GM19397 (cell line): ENCODE measurements around the gene ZPLD1.

Source experiments
- ATAC-seq: cut with Tn5 transposase; IDR thresholded peaks from one replicate; pipeline ENCODE4 v1.9.1; 2021; ENCODE audit warnings: mild to moderate bottlenecking, moderate library complexity; ENCODE audit not compliant: unreplicated experiment

ZPLD1 gene

DNA sequence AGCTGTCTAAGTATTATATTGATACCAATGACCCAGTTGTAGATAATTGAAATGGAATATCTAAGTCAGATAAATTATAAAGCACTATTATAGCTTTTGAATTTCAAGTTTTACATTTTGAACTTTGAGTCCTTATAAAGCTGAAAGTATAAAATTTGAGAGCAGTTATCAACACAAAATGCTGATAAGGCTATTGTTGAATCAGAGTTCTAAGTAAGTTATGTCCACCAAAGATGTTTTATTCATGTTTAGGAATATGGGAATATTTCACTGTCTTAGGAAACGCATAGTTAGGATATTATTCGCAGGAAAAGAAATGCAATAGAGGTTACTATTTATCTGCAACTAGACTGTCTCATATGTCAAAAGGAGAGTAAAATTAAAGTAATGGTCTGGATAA lies 29.4 kb downstream of the ZPLD1 start:
- no peak for ATAC-seq

DNA sequence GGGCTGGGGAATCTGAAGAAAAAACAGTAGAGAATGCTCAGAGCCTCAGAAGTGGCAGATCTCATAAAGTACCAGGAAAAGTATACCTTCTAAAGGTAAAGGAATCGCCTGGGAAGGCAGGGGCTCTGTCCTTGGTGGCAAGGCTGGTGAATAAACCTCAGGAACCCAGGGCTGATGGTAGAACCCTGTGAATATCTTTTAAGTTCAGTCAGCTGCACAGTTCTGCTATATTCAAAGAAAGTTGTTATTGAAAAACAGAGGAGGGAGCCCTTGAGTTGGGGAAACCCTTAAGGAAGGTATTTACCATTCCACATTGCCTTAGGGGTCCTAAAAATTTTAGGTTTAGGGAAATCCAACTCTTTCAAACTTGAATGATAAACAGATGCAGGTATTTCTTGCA lies 31.2 kb downstream of the ZPLD1 start:
- ATAC-seq = no peak

DNA sequence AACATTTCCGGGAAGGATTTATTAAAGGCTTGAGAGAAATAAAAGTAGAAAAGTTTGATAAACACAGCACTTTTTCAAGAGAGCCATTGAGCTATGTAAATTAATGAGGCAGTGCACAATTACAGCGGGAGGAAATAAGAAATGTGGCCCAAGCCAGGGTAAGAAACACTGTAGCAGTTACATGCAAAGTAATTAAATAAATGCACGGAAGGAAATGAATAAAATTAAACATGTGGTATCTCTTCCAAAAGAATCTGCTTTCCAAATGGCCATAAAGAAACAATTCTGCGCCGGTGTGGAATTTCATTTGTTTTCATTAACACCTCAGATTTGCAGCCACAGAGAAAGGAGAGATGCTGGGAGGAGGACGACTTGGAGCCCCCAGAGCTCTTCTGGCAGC lies 35.3 kb downstream of the ZPLD1 start:
- no peak for ATAC-seq

DNA sequence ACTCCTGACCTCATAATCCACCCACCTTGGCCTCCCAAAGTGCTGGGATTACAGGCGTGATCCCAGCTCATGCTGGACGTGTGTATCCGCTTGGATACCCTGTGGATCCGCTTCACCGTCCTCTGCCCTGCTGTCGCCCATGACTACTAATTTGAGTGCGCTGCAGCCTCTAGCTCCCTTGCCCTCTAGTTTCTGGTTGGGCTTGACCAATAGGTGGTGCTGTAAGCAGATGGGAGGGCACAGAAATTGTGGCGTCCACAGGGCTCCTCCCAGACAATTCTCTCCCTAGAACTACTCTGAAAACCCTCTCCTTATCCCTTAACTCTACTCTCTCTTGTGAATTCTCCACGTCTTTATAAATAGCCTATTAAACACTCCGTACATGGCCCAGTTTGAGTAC lies 36.2 kb downstream of the ZPLD1 start:
- no peak for ATAC-seq

DNA sequence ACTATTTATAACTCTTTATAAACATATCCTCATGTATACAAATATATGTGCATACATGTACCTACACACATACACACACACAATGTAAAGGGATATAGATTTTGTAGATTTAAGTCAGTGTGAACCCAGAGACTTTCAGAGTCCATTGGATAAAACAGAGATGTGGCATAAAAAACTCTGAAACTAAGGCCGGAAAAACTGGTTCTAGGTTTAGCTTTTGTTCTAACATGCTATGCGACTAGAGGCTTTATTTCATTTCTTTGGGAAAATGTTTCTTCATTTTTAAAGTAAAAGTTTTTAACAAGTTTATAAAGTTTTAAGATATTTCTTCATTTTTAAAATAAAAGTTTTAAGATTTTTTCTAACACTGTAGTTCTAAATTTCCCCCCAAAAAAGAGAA lies 36.7 kb downstream of the ZPLD1 start:
- ATAC-seq = no peak

DNA sequence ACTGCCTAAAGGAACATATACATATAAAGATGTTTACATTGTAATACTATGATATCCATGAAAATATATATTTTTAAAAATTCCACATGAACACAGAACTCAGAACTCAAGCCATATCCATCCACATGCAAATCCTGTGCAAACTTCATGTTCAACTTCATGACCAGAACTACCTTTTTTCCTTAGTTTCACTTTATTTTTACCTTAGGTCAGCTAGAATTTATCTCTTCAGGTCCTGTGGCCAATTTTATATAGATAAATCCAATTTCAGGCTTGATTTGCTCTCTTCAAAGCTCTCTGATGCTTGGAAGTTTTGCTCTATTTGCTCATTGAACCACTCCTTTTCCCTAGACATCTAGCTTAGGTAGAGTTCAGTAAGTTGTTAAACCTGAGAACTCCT lies 38.8 kb downstream of the ZPLD1 start:
- no peak for ATAC-seq

DNA sequence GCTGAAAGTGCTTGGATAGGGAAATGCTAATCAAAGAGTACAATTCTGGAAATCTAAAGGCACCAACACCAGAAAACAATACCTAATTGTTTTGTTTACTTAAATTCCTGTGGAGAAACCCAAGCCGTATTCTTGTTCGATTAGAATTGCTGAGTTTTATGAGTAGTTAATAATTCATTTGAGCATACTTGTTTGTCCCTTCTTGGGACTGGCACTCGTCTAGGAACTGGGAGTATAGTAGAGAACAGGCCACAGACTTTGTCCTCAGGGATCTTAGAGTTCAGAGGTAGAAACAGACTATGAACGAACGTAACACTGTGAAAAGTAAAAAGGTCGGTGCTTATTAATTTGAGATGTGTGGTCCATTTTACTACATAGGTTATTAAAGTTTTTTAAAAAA lies 39.4 kb downstream of the ZPLD1 start:
- no peak for ATAC-seq

DNA sequence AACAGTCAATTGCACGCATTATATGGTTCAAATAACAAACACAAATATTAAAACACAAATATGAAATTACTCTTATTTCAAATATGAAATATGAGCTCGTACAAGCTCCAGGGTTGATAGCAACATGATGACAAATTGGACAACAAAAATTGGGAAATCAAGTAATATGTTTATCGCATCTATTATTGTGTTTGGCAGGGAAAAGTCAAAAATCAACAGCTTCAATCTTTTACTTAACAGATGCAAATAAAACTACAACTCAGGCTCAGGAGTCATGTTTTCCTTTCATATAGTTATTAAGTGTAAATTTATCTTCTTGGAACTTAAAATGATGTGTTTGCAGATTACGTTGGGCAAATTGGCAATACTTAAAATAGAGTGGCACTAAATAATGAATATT lies 41.4 kb downstream of the ZPLD1 start:
- ATAC-seq = no peak

DNA sequence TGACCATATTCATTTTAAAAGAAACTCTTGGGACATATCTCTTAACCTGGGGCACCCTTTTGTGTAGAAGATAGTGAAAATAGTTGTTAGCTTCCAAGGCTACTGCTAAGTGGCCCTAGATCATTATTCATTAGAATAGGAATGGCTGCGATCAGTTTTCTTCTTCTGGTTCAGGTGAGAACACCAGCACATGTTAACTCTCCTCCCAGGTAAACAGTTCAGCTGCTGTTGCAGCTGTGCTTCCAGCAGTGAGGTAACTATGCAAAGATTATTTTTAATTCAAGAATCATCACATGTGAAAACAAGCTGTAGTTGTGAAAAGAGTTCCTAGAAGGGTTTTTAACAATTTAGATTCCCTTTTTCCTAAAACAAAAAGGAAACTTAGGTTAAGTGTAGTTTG lies 43.3 kb downstream of the ZPLD1 start:
- no peak for ATAC-seq

DNA sequence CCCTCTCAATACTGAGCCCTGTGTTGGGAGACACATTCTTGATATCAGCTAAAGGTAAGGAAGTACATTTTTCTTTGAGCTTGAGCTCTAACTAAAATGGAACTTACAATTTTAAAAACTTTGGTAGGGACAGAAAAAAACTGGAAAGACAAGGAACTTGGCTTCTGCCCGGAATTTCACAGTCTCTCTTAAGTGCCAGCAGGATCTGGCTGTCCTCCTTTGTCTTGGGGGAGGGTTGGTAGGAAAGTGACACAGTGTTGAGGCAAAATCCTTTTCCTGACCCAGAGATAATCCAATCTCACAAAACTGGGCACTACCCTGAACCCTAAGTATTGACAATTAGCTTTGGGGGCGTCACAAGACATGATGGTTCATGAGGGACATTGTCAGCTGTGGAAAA lies 45.3 kb downstream of the ZPLD1 start:
- no peak for ATAC-seq

DNA sequence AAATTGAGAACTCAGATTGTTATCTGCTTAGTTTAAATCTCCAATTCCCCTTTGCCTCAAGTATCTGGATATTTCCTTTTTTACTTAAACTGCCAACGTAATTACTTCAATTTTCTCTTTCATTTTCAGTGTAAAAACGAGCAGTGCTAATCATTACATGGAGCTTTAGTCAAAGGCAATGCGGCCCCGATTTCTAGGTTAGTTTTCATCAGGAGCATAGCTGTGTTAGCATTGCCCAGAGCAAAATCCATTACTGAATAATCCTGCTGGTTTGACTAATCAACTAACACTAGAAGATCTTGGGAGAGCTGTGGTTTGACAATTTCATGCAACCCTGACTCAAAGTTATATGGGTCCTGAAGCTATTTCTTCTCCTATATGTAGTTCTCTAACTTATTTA lies 46.2 kb downstream of the ZPLD1 start:
- ATAC-seq = no peak

DNA sequence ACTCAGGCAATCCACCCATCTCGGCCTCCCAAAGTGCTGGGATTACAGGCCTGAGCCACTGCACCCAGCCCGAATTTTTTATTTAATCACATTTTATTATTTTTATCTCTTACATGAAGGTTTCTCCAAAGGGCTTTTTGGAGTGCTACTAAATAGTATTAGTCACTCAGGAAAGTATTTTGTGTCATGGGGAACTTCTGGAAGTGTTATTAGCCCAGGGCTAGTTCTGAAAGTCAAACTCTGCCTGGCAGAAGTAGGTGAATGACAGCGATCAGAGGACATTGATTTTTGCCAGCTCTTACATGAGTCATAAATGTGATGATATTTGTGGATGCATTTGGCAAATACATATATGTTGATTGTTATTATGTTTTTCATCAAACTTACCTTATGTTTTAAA lies 48.7 kb downstream of the ZPLD1 start:
- ATAC-seq = no peak

DNA sequence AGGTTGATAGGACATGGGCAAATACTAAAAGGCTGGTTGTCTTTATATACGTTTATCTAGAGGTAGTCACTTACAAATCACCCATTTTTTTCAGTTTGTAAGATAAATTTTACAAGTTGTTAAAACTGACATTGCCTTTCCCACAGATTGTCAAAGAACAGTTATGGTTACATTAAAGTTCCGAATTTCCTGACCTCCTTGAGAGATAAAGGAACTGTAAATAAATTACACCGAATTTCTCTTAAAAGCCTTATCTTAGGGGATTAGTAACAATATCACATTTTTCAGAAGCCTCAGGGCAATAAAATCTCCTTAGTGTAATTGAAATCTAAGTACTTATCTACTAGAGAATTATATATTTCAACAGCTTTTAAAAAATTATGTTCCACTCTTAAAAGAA lies 49.5 kb downstream of the ZPLD1 start:
- no peak for ATAC-seq

DNA sequence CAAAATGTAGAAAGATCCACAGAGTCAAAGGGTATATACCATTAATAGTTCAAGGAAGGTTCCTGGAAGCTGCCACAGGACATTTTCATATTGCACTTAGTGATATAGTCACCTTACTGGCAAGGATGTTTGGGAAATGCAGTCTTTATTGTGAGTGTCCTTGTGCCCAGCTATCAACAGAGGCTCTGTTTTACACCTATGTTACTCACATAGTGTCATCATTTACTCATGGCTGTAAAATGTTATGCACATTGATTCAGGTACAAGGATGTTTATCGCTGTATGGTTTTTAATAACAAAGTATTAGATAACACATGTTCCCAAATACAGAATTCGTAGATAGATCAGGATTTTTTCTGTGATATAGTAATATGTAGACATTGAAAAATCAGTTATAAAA lies 50.9 kb downstream of the ZPLD1 start:
- no peak for ATAC-seq

DNA sequence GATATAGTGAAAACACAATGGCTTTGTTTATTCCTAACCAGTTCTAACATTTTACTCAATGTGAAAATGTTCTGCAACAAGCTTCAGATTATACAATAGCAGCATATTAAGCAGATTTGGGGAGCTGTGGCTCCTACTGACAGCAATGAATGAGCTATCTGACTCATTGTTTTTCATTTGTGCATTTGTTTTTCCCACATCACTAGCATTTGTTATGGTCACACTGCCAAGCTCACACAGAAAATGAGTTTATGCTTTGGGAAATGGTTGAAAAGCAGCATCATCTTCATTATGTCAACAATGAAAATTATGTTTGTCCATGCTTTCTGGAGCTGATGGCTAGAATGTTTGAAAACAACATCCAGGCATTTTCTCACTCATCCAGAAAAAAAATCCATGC lies 53.5 kb downstream of the ZPLD1 start:
- ATAC-seq = no peak

DNA sequence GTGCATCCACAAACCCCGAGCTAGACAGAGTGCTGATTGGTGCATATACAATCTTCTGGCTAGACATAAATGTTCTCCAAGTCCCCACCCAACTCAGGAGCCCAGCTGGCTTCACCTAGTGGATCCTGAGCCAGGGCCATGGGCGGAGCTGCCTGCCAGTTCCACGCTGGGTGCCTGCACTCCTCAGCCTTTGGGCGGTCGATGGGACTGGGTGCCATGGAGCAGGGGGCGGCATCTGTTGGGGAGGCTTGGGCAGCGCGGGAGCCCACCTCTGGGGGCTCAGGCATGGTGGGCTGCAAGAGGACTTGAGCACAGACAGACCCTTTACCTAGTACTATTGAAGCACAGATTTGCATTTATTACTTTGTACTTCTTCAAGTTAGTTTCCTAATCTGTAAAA lies 57.5 kb downstream of the ZPLD1 start:
- no peak for ATAC-seq

DNA sequence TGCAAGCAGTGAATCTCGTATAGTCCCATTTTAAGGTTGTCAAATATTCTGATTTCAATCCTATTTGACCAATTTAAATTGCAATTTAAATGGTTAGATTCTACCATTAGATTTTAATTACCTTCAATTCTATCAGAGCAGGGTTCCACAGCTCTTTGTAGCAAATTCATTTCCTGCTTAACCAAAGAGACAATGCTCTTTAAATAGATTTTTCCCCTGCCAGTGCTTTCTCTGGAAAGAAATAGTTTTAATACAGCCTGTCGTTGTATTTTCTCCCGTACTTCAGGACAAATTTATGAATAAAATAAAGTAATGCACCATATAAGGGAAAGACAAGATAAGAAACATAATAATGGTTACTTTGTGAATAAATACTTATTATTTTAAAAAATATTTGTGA lies 62.8 kb downstream of the ZPLD1 start:
- no peak for ATAC-seq

DNA sequence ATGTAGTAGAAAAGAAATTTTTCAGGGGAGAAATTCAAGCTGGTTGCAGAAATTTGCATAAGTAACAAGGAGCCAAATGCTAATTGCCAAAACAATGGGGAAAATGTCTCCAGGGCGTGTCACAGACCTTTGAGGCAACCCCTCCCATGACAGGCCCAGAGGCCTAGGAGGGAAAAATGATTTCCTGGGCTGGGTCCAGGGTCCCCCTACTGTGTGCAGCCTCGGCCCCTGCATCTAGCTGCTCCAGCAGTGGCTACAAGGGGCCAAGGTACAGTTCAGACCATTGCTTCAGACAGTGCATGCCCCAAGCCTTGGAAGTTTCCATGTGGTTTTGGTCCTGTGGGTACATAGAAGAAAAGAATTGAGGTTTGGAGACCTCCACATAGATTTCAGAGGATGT lies 70.7 kb downstream of the ZPLD1 start:
- ATAC-seq = no peak

DNA sequence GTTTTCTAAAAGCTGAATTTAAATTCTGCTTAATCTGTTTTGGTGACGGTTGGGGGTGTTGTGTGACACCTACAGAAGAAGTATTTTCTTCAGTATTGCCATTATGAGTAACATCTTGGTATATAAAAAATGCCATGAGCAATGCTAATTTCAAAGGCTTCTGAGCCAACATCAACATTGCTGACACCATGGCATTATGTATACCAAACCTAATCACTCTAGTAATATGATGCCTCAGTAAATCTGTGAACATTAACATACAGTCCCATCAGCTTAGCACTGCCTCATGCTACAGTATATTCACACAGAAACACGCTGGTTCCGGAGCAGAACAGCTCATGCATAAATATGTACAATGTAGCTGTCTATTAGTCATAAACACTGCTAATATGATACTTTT lies 75.8 kb downstream of the ZPLD1 start:
- no peak for ATAC-seq

DNA sequence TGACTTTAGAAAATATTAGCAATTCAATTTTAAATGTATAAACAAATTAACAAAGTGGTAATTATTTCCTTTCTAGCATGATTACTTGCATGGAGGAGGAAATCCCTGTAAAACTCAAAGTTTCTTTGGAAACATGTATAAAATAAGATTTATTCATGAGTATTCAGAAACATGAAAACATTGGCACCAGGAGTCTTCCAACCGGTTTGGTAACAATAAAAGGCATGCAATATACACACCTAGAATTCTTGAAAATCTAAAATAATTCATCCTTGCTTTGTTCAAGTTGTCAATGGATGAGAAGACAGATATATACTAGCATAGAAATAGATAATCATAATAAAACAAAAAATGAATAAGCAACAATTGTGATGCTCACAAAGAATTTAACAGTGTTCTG lies 76.4 kb downstream of the ZPLD1 start:
- ATAC-seq = no peak

DNA sequence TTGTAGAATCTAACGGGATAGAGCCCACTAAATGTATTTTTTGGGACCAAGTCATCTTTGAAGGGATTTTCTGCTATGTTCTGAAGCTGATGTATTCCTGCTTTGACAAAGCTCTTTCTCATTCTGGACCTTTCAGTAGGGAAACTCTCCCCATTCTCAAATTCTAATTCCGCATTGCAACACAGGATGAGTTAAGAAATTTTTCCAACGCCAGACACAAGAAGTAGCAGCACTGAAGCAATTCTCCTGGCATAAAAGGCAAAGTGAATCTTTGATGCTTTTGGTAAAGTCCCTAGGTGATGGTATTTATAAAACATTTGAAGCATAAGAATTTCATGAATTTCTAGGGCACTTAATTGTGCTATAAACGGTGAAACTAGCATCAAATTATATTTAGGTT lies 76.8 kb downstream of the ZPLD1 start:
- ATAC-seq = no peak

DNA sequence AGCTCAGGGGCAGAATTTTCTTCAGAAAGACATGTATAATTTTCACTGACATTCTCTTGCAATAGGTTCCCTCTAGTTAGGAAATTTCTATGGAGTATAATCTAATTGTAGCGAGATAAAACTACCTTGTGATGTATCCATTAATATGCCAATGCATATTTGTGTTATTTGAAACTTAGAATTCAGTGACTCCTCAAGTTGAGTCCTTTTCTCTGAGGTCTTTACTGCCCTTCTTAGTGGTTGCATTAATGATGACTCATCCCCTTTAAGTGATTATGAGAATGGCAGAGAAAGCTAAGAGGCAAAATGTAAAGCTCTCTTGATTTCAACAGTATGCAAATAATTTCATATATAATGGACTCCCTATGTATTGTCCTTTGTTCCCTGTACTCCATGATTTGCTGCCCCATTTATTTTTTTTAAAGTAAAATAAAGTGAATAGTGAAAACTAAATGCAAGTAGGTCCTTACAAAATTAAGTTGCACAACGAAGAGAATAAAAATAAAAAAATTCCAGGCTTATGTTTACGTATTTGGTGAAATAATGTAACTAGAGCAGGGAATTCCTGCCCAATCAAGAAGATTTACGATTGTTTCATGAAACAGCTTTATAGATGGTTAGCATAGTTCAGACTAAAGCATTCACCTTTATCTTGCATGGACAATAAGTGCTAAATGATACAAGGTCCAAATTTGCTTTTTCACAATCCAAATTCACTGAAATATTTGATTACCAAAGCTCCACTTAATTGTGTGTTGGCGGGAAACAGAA lies 78.1 kb downstream of the ZPLD1 start:
- no peak for ATAC-seq

DNA sequence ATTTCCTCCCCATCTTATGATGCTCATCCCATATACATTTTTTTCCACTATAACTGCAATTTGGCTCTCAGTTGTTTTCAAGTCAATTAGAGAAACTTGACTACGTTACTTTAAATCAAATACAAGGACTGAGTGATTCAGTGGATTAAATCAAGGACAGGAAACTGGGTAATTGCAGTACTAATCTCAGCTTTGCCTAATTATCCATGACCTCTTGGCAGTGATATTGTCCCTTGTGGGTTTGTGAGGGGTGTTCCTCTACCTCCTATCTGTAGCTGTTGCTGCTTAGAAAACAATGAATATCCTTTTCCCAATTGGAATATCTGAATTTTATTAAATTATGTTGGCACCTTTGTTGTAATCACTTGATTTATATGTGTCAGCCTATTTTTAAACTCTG lies 79.4 kb downstream of the ZPLD1 start:
- ATAC-seq = no peak
